B cell (primary cell): ENCODE data around the gene RNF150. TPM values are rescaled to one million over a fixed set of nuclear protein-coding genes. Genes with fewer than 3 reads are reported as not detected.

Experiments
- ATAC-seq: fragments of 200-7000 bp; cut with Tn5 transposase; one replicate; pipeline ENCODE4 v1.10.0; 2021; ENCODE audit warnings: low read depth, mild to moderate bottlenecking, moderate number of reproducible peaks, moderate library complexity
- CTCF ChIA-PET: fragments of 350-600 bp; sonication (Branson Sonifier 250); formaldehyde crosslinking; loops from one replicate; lab custom pipeline; 2021; ENCODE audit warnings: antibody characterized with exemption, inconsistent platforms; lab: Charles Lee
- POLR2A ChIA-PET: fragments of 350-600 bp; sonication (Branson Sonifier 250); formaldehyde crosslinking; loops from one replicate; lab custom pipeline; 2021; ENCODE audit warnings: antibody characterized with exemption; lab: Charles Lee
- DNase-seq: peaks from one replicate; pipeline ENCODE4 v3.0.0; 2013
- H2AFZ ChIP-seq: 2 replicates; pipeline ENCODE4 v1.6.1; 2012; ENCODE audit warnings: mild to moderate bottlenecking, low read depth, low read length; ENCODE audit not compliant: insufficient read depth, poor library complexity, severe bottlenecking
- H3K27ac ChIP-seq, 2 donors: 1 replicate in 1 of 2; 2 replicates in 1 of 2; pipeline ENCODE4 v1.5.1; 2012 to 2013; ENCODE audit warnings: low read length in 2 of 2, mild to moderate bottlenecking in 2 of 2, moderate library complexity in 1 of 2
- H3K27me3 ChIP-seq, 4 experiments: fragments of 200-600 bp in 1 of 4; sonication (generic) in 1 of 4; replicated peaks in 1 of 4; 1 replicate in 2 of 4; 2 replicates in 2 of 4; pipeline versions ENCODE4 v1.6.1 to v1.7.0; 2013 to 2016; ENCODE audit warnings: low read length in 3 of 4, mild to moderate bottlenecking in 2 of 4, mixed read lengths in 1 of 4, moderate library complexity in 1 of 4; ENCODE audit not compliant: insufficient read depth in 4 of 4, control insufficient read depth in 3 of 4; ENCODE audit errors: control extremely low read depth in 1 of 4
- H3K36me3 ChIP-seq, 2 experiments: replicated peaks in 1 of 2; 1 replicate in 1 of 2; 2 replicates in 1 of 2; pipeline versions ENCODE4 v1.6.1 to v1.7.1; 2013; ENCODE audit warnings: low read length in 1 of 2; ENCODE audit not compliant: insufficient read depth in 2 of 2, control insufficient read depth in 1 of 2; ENCODE audit errors: control extremely low read depth in 1 of 2, extremely low read depth in 1 of 2
- H3K4me1 ChIP-seq, 2 donors: fragments of 200-600 bp in 1 of 2; sonication (generic) in 1 of 2; 1 replicate in 1 of 2; 2 replicates in 1 of 2; pipeline versions ENCODE4 v1.5.1 to v1.6.1; 2013 to 2017; ENCODE audit warnings: low read length in 2 of 2; ENCODE audit not compliant: control insufficient read depth in 2 of 2, insufficient read depth in 2 of 2
- H3K4me2 ChIP-seq: replicated peaks from 2 replicates; pipeline ENCODE3; 2012; ENCODE audit warnings: mild to moderate bottlenecking, low read depth, low read length; ENCODE audit not compliant: poor library complexity, severe bottlenecking
- H3K4me3 ChIP-seq, 5 experiments: fragments of 200-600 bp in 1 of 5; sonication (generic) in 1 of 5; 1 replicate in 3 of 5; 2 replicates in 2 of 5; pipeline versions ENCODE4 v1.5.1 to v1.7.0; 2011 to 2016; ENCODE audit warnings: low read length in 4 of 5, mild to moderate bottlenecking in 4 of 5, low read depth in 2 of 5, control low read depth in 1 of 5, moderate library complexity in 1 of 5; ENCODE audit not compliant: insufficient read depth in 1 of 5; ENCODE audit errors: control extremely low read depth in 1 of 5, extremely low read depth in 1 of 5
- H3K79me2 ChIP-seq: fragments of 200-600 bp; sonication (generic); one replicate; pipeline ENCODE4 v1.6.0; 2016; ENCODE audit warnings: low read length; ENCODE audit not compliant: control insufficient read depth, insufficient read depth
- H3K9ac ChIP-seq: fragments of 200-600 bp; sonication (generic); 2 replicates; pipeline ENCODE4 v1.6.1; 2017; ENCODE audit warnings: mild to moderate bottlenecking, low read length, moderate library complexity
- H3K9me3 ChIP-seq, 3 donors: one replicate each; pipeline versions ENCODE4 v1.6.1 to v1.7.1; 2013; ENCODE audit warnings: low read length in 2 of 3; ENCODE audit not compliant: control insufficient read depth in 2 of 3, insufficient read depth in 1 of 3; ENCODE audit errors: control extremely low read depth in 1 of 3
- H4K20me1 ChIP-seq: 2 replicates; pipeline ENCODE4 v1.6.0; 2012; ENCODE audit warnings: mild to moderate bottlenecking, low read length; ENCODE audit not compliant: insufficient read depth, control insufficient read depth, poor library complexity, severe bottlenecking
- H3K27ac Mint-ChIP-seq: one replicate; pipeline ENCODE4 v1.8.0; 2021; ENCODE audit warnings: mixed read lengths
- H3K27me3 Mint-ChIP-seq: one replicate; pipeline ENCODE4 v1.8.0; 2021; ENCODE audit warnings: mixed read lengths
- H3K4me1 Mint-ChIP-seq: one replicate; pipeline ENCODE4 v1.8.0; 2021; ENCODE audit warnings: mixed read lengths
- H3K4me3 Mint-ChIP-seq: one replicate; pipeline ENCODE4 v1.8.0; 2021; ENCODE audit warnings: mixed read lengths
- H3K9me3 Mint-ChIP-seq: one replicate; pipeline ENCODE4 v1.8.0; 2022; ENCODE audit warnings: mixed read lengths; ENCODE audit not compliant: insufficient read depth
- CTCF ChIP-seq: fragments of 200-600 bp; IDR thresholded peaks from one replicate; pipeline ENCODE4 v1.8.0; 2022; ENCODE audit warnings: antibody characterized with exemption, mild to moderate bottlenecking
- EZH2 ChIP-seq: IDR thresholded peaks from 2 replicates; pipeline ENCODE4 v1.6.1; 2012; ENCODE audit warnings: borderline replicate concordance, low read depth, mild to moderate bottlenecking, moderate library complexity, low read length; ENCODE audit not compliant: insufficient read depth, poor library complexity, severe bottlenecking
- whole genome bisulfite sequencing: methylation state at CpG from one replicate; pipeline ENCODE4 v1.1.5; 2013; ENCODE audit warnings: missing lambda C conversion rate; ENCODE audit not compliant: insufficient coverage; 5-methylcytosine and 5-hydroxymethylcytosine counted together
- intact Hi-C: fragments of 100-400 bp; cut with micrococcal nuclease; formaldehyde crosslinking; loops from one replicate; pipeline ENCODE4 v1.10.0; 2022
- polyA plus RNA-seq: library from polyadenylated mRNA; depleted of rRNA; stranded (reverse); fragments of >200 nt; gene quantifications from 2 replicates; pipeline ENCODE4 v1.2.3, GENCODE V29; 2012
- total RNA-seq, 2 donors: library from RNA; stranded (reverse); fragments of 120-200 nt in 1 of 2; gene quantifications; 1 replicate in 1 of 2; 2 replicates in 1 of 2; pipeline versions ENCODE4 v1.2.3 to v1.2.4, GENCODE V29; 2013 to 2022

RNF150 gene
- total and polyA plus RNA-seq, 2 donors (not counting 1 experiment from before 2014, with no cell fraction given), result not detected

DNA sequence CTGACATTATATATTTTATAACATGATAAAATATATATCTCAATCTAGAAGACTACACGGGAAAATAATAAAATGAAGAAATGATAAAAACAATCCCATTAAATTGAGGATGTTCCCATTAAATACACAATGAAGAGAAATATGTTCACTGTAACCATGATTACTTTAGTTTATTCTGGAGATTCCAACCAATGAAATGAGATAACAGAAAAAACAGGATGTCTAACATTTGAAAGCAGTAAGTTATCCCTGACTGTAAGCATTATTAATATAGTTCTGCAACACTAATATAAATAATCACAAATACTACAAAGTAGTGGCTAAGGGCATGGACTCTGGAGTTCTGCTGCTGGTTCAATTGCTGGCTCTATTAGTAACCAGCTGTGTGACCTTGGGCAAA is 169.4 kb downstream of the RNF150 start:
- no peak overlapping the region for H3K27ac ChIP-seq
- DNase-seq (no peak), ATAC-seq (no peak)
- H3K79me2 ChIP-seq, result no peaks in the 10 kb centered on the region
- no peaks in the 10 kb centered on the region for H3K27me3 ChIP-seq
- H3K27ac Mint-ChIP-seq, result no peak overlapping the region
- no peaks in the 10 kb centered on the region for H3K9me3 ChIP-seq
- TF ChIP-seq CTCF, result no peak
- no peak for TF ChIP-seq EZH2
- H3K4me3 ChIP-seq, result no peak overlapping the region
- no peak overlapping the region for H3K4me3 Mint-ChIP-seq
- WGBS, result no CpG with 5 or more reads among the region's 1 CpG
- no peaks in the 10 kb centered on the region for H3K4me1 ChIP-seq
- H3K9me3 Mint-ChIP-seq, result no peaks in the 10 kb centered on the region
- H4K20me1 ChIP-seq, result no peaks in the 10 kb centered on the region
- no peaks in the 10 kb centered on the region for H3K4me1 Mint-ChIP-seq
- ChIA-PET CTCF (no interaction called here), POLR2A (no interaction called here)
- H2AFZ ChIP-seq, result no peak overlapping the region
- H3K36me3 ChIP-seq, result no peaks in the 10 kb centered on the region
- no peak overlapping the region for H3K9ac ChIP-seq
- peaks cover 8% of the 10 kb centered on the region for H3K27me3 Mint-ChIP-seq
- no peak overlapping the region for H3K4me2 ChIP-seq
- intact Hi-C loops, result no loop called here

- H3K9ac ChIP-seq, result no peak overlapping the region
- Mint-ChIP-seq H3K4me1 (no peaks in the 10 kb centered on the region), H3K27ac (no peak overlapping the region), H3K4me3 (no peak overlapping the region), H3K27me3 (peaks cover 6% of the 10 kb centered on the region), H3K9me3 (peaks cover 2% of the 10 kb centered on the region)
- H3K9me3 ChIP-seq, result no peaks in the 10 kb centered on the region
- H3K36me3 ChIP-seq, result no peaks in the 10 kb centered on the region
- H3K27me3 ChIP-seq, result no peaks in the 10 kb centered on the region
- no CpG with 5 or more reads among the region's 1 CpG for WGBS
- intact Hi-C loops, result no loop called here
- no peak for ATAC-seq
- H3K27ac ChIP-seq, result no peak overlapping the region
- H3K79me2 ChIP-seq, result no peaks in the 10 kb centered on the region
- DNase-seq, result no peak
- H4K20me1 ChIP-seq, result no peaks in the 10 kb centered on the region
- no peak overlapping the region for H3K4me3 ChIP-seq
- TF ChIP-seq CTCF, result no peak
- TF ChIP-seq EZH2, result no peak
- no peaks in the 10 kb centered on the region for H3K4me1 ChIP-seq
- no peak overlapping the region for H2AFZ ChIP-seq
- H3K4me2 ChIP-seq, result no peak overlapping the region
- CTCF ChIA-PET, result no interaction called here
- POLR2A ChIA-PET, result no interaction called here
These were observed 177.6 kb downstream of the RNF150 start for GRCh38 chr4:140955641-140956040.
